ENCODE data around the gene A2ML1. TPM values are rescaled to one million over a fixed set of nuclear protein-coding genes. Genes with fewer than 3 reads are reported as not detected.
A peak's percentile ranks its signal among the peaks of the same experiment; 100 is the strongest.

A2ML1 gene
- polyA plus RNA-seq, 3 donors: not detected

DNA sequence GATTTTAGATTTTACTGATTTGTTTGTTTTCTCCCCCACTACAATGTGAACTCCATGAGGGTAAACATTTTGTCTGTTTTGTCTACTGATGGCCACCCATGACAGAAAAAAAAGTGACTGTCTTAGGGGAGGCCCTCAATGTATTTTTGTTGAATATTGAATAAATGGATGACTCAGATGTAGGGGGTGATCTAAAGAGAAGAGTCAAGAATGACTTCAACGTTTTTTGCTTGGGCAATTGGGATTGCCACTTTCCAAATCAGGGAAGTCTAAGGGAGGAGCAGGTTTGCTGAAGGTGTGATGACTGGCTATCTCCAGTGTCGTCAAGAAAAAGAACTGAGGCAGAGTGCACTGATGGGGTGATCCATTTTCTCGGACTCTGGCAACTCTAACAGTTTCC is 81.2 kb downstream of the A2ML1 start:
- no peaks in the 10 kb centered on the region for H3K27me3 ChIP-seq (ENCODE audit: control insufficient read depth in 2 of 2, insufficient read depth in 2 of 2, low read length in 2 of 2)
- no peak overlapping the region for H3K27ac ChIP-seq (ENCODE audit: low read depth in 1 of 2, low read length in 2 of 2)
- DNase-seq: peak in 2 of 3 donors; percentile 25 to 67
- peaks cover 25 to 42% (median 37%) of the 10 kb centered on the region in 7 donors for H3K9me3 Mint-ChIP-seq
- H3K4me3 Mint-ChIP-seq: no peak overlapping the region
- H3K4me1 ChIP-seq (ENCODE audit: control insufficient read depth in 1 of 2, insufficient read depth in 2 of 2, low read length in 2 of 2): peaks cover 21 to 27% of the 10 kb centered on the region in 2 donors
- TF ChIP-seq, protein P1, sequence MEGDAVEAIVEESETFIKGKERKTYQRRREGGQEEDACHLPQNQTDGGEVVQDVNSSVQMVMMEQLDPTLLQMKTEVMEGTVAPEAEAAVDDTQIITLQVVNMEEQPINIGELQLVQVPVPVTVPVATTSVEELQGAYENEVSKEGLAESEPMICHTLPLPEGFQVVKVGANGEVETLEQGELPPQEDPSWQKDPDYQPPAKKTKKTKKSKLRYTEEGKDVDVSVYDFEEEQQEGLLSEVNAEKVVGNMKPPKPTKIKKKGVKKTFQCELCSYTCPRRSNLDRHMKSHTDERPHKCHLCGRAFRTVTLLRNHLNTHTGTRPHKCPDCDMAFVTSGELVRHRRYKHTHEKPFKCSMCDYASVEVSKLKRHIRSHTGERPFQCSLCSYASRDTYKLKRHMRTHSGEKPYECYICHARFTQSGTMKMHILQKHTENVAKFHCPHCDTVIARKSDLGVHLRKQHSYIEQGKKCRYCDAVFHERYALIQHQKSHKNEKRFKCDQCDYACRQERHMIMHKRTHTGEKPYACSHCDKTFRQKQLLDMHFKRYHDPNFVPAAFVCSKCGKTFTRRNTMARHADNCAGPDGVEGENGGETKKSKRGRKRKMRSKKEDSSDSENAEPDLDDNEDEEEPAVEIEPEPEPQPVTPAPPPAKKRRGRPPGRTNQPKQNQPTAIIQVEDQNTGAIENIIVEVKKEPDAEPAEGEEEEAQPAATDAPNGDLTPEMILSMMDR (IDR thresholded peaks at IDR 0.05): no peak
- no peaks in the 10 kb centered on the region for H3K36me3 ChIP-seq (replicated peaks in 1 of 2; ENCODE audit: control insufficient read depth in 1 of 2, insufficient read depth in 2 of 2, low read length in 2 of 2)
- H3K9ac ChIP-seq (ENCODE audit: insufficient read depth, low read length, poor library complexity, severe bottlenecking): no peak overlapping the region
- H3K9me3 ChIP-seq (replicated peaks in 1 of 2; ENCODE audit: control insufficient read depth in 1 of 2, insufficient read depth in 1 of 2, low read length in 2 of 2): peaks cover 0 to 30% of the 10 kb centered on the region in 2 donors
- peaks cover 24% of the 10 kb centered on the region for H3K4me1 Mint-ChIP-seq
- no peak overlapping the region for H3K4me3 ChIP-seq (replicated peaks in 1 of 3; ENCODE audit: low read depth in 2 of 3, low read length in 3 of 3)
- intact Hi-C loops (cut with micrococcal nuclease): no loop called here
- peaks cover 2 to 4% of the 10 kb centered on the region in 2 donors for H3K36me3 Mint-ChIP-seq
- no peak overlapping the region for H3K4me2 ChIP-seq (replicated peaks; ENCODE audit: extremely low read depth, low read length, poor library complexity, severe bottlenecking)
- peaks cover 0 to 11% (median 1%) of the 10 kb centered on the region in 3 donors for H3K27me3 Mint-ChIP-seq (ENCODE audit: low read depth in 3 of 3)
- H4K20me1 ChIP-seq (ENCODE audit: insufficient read depth, low read length): no peaks in the 10 kb centered on the region
- H3K27ac Mint-ChIP-seq: peak overlapping the region; percentile 7 to 92 (median 88)
- no peak overlapping the region for H2AFZ ChIP-seq (ENCODE audit: insufficient read depth, low read depth, low read length, poor library complexity, severe bottlenecking)
- WGBS (ENCODE audit: insufficient coverage): 77% methylated on average over 3 of the region's 3 CpGs
- no peaks in the 10 kb centered on the region for H3K79me2 ChIP-seq (ENCODE audit: insufficient read depth, low read length)

DNA sequence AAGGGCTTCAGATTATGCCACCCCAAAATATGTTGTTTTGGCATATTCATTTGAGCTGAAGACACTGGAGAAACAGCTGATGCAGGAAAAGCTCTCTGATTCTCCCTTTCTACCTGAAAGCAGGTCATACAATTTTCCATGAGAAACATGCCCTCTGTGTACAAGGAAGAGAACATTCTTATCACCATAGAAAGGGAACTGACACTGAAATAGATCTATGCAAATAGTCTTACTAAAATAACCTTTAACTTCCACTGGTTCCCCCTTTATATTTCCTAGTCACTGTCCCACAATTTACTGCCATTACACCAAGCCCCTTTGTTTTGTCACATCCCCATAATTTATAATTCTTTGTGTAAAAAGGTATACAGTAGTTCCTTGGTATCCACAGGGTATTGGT is 82.2 kb downstream of the A2ML1 start:
- Histone ChIP-seq H3K9me3 (replicated peaks in 1 of 2; ENCODE audit: control insufficient read depth in 1 of 2, insufficient read depth in 1 of 2, low read length in 2 of 2) (peaks cover 0 to 28% of the 10 kb centered on the region in 2 donors), H2AFZ (ENCODE audit: insufficient read depth, low read depth, low read length, poor library complexity, severe bottlenecking) (no peak overlapping the region), H3K9ac (ENCODE audit: insufficient read depth, low read length, poor library complexity, severe bottlenecking) (no peak overlapping the region), H3K4me2 (replicated peaks; ENCODE audit: extremely low read depth, low read length, poor library complexity, severe bottlenecking) (peak overlapping the region; percentile 5), H3K27ac (ENCODE audit: low read depth in 1 of 2, low read length in 2 of 2) (peak overlapping the region in 1 of 2 donors; percentile 16), H3K4me3 (replicated peaks in 1 of 3; ENCODE audit: low read depth in 2 of 3, low read length in 3 of 3) (no peak overlapping the region), H4K20me1 (ENCODE audit: insufficient read depth, low read length) (no peaks in the 10 kb centered on the region), H3K4me1 (ENCODE audit: control insufficient read depth in 1 of 2, insufficient read depth in 2 of 2, low read length in 2 of 2) (peaks cover 15 to 27% of the 10 kb centered on the region in 2 donors), H3K36me3 (replicated peaks in 1 of 2; ENCODE audit: control insufficient read depth in 1 of 2, insufficient read depth in 2 of 2, low read length in 2 of 2) (no peaks in the 10 kb centered on the region), H3K27me3 (ENCODE audit: control insufficient read depth in 2 of 2, insufficient read depth in 2 of 2, low read length in 2 of 2) (no peaks in the 10 kb centered on the region), H3K79me2 (ENCODE audit: insufficient read depth, low read length) (no peaks in the 10 kb centered on the region)
- Mint-ChIP-seq H3K4me3 (peak overlapping the region in 1 of 2 donors; percentile 48), H3K27ac (no peak overlapping the region), H3K36me3 (peaks cover 2 to 4% of the 10 kb centered on the region in 2 donors), H3K4me1 (peaks cover 24% of the 10 kb centered on the region), H3K27me3 (ENCODE audit: low read depth in 3 of 3) (peaks cover 0 to 11% (median 1%) of the 10 kb centered on the region in 3 donors), H3K9me3 (peaks cover 18 to 38% (median 33%) of the 10 kb centered on the region in 7 donors)
- TF ChIP-seq, protein P1 (IDR thresholded peaks at IDR 0.05): no peak
- intact Hi-C loops (cut with micrococcal nuclease): no loop called here
- DNase-seq: no peak
